Measurements from ENCODE around the gene PRKG1.

DNA sequence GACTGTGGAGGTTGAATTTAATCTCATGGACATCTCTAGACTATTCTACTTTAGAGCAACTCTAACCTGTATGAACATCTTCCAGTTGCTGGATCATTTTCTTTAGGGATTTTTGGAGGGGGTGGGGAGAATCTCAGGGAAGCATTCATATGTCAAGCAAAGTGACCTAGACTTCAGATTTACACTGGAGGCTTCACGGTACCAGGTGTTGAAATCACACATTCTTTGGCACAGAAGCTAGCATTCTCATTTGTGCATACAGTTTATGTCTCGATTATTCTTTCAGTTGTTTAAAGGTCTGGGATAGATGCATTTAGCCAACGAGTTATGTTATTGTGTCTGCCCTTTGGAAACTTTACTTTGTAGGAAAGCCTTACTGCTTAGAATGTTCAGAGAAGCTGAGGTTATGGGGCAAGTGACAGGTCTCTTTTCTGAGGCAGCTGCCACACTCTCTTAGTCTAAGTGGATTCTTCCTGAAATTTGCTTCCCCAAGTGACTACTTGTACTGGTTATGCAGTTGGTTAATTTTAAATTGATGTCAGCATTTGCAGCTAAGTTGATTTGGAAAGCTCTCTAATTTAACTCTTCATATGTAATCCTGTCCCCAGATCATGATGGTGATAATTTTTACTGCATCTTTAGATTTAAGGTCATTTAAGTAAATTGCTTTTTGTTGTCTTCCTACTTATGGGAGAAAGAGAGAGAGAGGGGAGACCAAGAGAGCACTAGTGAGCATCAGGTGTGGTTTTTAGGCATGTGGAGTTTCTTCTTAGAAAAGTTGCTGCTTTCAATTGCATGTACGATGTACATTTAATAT, 153.8 kb downstream of the PRKG1 start:
- TF ChIP-seq POLR2A (IDR thresholded peaks at IDR 0.05) = no peak
- TF ChIP-seq, protein P1, sequence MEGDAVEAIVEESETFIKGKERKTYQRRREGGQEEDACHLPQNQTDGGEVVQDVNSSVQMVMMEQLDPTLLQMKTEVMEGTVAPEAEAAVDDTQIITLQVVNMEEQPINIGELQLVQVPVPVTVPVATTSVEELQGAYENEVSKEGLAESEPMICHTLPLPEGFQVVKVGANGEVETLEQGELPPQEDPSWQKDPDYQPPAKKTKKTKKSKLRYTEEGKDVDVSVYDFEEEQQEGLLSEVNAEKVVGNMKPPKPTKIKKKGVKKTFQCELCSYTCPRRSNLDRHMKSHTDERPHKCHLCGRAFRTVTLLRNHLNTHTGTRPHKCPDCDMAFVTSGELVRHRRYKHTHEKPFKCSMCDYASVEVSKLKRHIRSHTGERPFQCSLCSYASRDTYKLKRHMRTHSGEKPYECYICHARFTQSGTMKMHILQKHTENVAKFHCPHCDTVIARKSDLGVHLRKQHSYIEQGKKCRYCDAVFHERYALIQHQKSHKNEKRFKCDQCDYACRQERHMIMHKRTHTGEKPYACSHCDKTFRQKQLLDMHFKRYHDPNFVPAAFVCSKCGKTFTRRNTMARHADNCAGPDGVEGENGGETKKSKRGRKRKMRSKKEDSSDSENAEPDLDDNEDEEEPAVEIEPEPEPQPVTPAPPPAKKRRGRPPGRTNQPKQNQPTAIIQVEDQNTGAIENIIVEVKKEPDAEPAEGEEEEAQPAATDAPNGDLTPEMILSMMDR (IDR thresholded peaks at IDR 0.05) = no peak
